ENCODE measurements around the gene KCNK2.

The KCNK2 gene

DNA sequence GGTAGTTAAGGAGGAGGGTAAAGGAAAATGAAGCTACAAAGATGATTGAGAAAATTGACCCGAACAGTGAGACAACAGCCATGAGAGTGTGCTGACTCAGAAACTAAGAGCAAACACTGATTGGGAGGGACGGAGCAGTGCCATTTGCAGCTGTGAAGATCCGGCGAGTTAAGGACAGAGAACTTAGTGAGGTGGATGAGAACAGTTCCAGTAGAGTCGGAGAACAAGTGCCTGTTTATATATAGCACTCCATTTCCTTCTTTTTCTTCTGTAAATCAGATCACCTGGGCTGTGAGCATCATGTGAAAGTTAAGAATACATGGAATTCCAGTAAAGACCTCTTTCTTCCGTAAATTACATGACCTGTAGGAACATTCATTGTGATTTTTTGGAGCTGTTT lies 145.7 kb downstream of the KCNK2 start:
- Mint-ChIP-seq H3K27me3 (no peaks in the 10 kb centered on the region), H3K4me3 (no peak overlapping the region), H3K9me3 (no peaks in the 10 kb centered on the region), H3K4me1 (ENCODE audit: low read depth) (no peaks in the 10 kb centered on the region), H3K36me3 (ENCODE audit: low read depth) (no peaks in the 10 kb centered on the region), H3K27ac (no peak overlapping the region)
- DNase-seq, result no peak

DNA sequence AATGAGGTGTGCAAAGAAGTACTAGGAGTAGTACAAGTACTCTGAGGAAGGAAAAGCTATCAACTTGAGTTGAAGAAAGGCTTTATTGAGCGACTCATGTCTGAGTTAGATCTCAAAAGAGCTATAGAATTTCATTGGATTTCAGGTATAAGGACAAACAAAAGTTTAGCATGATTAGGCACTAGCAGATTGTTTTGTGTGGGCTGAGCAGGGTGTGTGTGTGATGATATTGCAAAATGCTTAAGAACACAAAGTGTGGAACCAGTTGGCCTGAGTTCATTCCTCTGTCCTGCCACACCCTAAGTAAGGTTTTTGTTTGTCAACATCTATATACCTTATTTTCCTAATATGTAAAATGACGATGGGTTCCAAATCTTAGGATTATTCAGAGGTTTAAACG lies 158.9 kb downstream of the KCNK2 start:
- H3K4me1 Mint-ChIP-seq (ENCODE audit: low read depth), result no peaks in the 10 kb centered on the region
- no peaks in the 10 kb centered on the region for H3K36me3 Mint-ChIP-seq (ENCODE audit: low read depth)
- H3K4me3 Mint-ChIP-seq, result no peak overlapping the region
- no peaks in the 10 kb centered on the region for H3K27me3 Mint-ChIP-seq
- no peak overlapping the region for H3K27ac Mint-ChIP-seq
- DNase-seq, result no peak
- H3K9me3 Mint-ChIP-seq, result no peaks in the 10 kb centered on the region

DNA sequence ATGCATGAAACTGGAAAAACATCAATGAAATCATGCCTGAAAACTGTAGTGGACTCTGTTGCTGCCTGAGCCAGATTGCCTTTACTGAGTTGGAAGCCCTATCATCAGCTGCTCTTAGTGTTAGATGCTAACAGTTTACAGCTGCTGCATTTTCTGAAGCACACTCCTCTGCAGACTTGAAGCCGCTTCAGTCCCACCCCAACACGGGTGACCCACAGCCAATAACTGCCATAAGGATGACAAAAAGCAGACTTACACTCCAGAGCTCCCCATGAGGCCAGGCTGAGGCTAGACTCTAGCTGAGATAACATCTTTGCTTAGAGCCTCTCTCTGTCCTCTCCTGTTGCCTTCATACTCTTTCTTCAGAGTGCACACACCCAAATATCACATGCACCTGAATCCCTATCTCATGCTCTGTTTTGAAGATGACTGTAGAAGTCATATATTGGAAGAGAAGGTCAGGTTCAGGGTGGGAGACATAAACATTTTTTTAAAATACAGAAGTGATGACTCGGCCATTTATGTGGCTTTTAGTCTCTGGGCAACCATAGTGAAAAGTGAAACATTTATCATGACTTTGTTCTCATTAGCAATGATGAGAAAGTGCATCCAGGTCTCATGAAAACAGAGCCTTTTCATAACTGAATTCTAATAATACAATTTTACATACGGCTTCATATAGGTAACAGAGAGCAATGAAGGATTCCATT lies 161.0 kb downstream of the KCNK2 start:
- H3K27ac Mint-ChIP-seq, result no peak overlapping the region
- H3K36me3 Mint-ChIP-seq (ENCODE audit: low read depth), result no peaks in the 10 kb centered on the region
- H3K27me3 Mint-ChIP-seq, result no peaks in the 10 kb centered on the region
- H3K4me1 Mint-ChIP-seq (ENCODE audit: low read depth), result no peaks in the 10 kb centered on the region
- no peaks in the 10 kb centered on the region for H3K9me3 Mint-ChIP-seq
- no peak for DNase-seq
- no peak overlapping the region for H3K4me3 Mint-ChIP-seq

DNA sequence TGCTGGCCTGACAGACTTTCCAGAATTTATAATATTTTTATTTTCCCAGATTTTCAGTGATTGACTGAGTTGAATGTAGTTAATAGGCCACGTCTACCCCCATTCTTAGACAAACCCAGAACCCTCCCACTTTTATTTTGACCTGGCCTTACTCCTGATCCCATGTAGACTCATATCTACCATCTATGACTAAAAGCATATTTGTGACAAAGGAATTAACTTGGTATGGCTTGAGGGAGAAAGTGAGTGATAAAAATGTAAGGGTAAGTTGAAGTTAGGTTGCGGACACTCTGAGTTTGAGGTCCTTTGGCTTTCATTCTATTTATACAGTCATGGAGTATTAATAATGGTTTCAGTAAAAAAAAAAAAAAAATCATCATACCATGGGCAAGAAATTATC lies 168.4 kb downstream of the KCNK2 start:
- Mint-ChIP-seq H3K4me1 (ENCODE audit: low read depth) (no peaks in the 10 kb centered on the region), H3K36me3 (ENCODE audit: low read depth) (no peaks in the 10 kb centered on the region), H3K4me3 (no peak overlapping the region), H3K9me3 (peaks cover 3% of the 10 kb centered on the region), H3K27me3 (no peaks in the 10 kb centered on the region), H3K27ac (no peak overlapping the region)
- DNase-seq, result no peak

GRCh38 chr1:215251428-215251827 lies 168.9 kb downstream of the KCNK2 start:
- Mint-ChIP-seq H3K9me3 (peaks cover 3% of the 10 kb centered on the region), H3K36me3 (ENCODE audit: low read depth) (no peaks in the 10 kb centered on the region), H3K4me3 (no peak overlapping the region), H3K27me3 (no peaks in the 10 kb centered on the region), H3K4me1 (ENCODE audit: low read depth) (no peaks in the 10 kb centered on the region), H3K27ac (no peak overlapping the region)
- no peak for DNase-seq

DNA sequence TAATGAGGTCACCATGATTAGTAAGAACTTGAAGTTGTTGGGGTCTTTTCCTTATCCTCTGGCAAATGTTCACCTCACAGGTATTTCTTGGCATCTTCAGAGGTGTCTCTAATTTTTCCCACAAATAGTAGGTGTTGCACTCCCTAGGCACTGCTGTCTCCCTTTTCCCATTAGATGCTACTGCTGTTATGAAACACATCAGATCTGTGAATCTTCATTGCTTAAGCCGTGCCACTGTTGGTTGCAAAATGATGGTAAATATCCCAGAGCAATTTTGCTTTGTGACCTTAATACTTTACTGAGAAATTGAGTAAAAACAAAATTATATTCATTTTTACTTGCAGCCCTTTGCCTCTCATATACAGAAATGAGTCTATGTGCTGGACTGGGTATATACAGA lies 169.6 kb downstream of the KCNK2 start:
- Mint-ChIP-seq H3K27ac (no peak overlapping the region), H3K36me3 (ENCODE audit: low read depth) (no peaks in the 10 kb centered on the region), H3K4me3 (no peak overlapping the region), H3K9me3 (peaks cover 3% of the 10 kb centered on the region), H3K27me3 (no peaks in the 10 kb centered on the region), H3K4me1 (ENCODE audit: low read depth) (no peaks in the 10 kb centered on the region)
- no peak for DNase-seq

- H3K27ac Mint-ChIP-seq, result no peak overlapping the region
- no peak overlapping the region for H3K4me3 Mint-ChIP-seq
- no peaks in the 10 kb centered on the region for H3K4me1 Mint-ChIP-seq (ENCODE audit: low read depth)
- DNase-seq, result no peak
- H3K9me3 Mint-ChIP-seq, result peaks cover 2% of the 10 kb centered on the region
- no peaks in the 10 kb centered on the region for H3K27me3 Mint-ChIP-seq
- H3K36me3 Mint-ChIP-seq (ENCODE audit: low read depth), result no peaks in the 10 kb centered on the region
Observed at GRCh38 chr1:215256936-215257679, 174.6 kb downstream of the KCNK2 start.

DNA sequence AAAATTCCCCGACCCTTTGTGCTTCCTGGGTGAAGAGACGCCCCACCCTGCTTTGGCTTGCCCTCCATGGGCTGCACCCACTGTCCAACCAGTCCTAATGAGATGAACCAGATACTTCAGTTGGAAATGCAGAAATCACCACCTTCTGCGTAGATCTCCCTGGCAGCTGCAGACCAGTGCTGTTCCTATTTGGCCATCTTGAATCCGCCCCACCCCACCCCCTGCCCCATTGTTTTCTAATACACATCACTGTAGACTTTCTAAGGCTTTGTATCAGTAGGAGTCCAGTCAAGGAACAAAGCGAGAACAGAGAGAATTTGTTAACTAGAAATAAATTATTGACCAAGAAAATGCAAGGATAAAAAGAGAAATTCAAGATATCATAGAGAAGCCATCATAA lies 178.2 kb downstream of the KCNK2 start:
- H3K27ac Mint-ChIP-seq, result no peak overlapping the region
- H3K27me3 Mint-ChIP-seq, result no peaks in the 10 kb centered on the region
- H3K9me3 Mint-ChIP-seq, result peaks cover 6% of the 10 kb centered on the region
- no peaks in the 10 kb centered on the region for H3K36me3 Mint-ChIP-seq (ENCODE audit: low read depth)
- no peak for DNase-seq
- no peaks in the 10 kb centered on the region for H3K4me1 Mint-ChIP-seq (ENCODE audit: low read depth)
- H3K4me3 Mint-ChIP-seq, result no peak overlapping the region

DNA sequence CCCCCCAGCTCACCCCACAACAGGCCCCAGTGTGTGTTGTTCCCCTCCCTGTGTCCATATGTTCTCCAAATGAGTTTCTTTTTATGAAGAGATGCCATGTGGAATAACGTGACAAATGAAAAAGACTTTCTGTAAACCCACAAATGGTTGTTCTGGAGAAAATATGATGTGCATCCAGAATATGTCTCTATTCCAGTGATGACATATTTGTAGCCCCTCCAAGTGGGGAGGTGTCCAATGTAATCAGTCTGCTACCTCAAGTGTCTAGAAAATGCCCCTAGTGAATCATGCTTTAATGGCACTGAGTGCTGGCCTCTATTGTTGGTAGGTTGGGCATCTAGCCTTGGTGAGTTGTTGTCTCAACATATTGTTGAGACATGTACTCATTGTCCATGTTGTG lies 179.6 kb downstream of the KCNK2 start:
- Mint-ChIP-seq H3K4me3 (no peak overlapping the region), H3K4me1 (ENCODE audit: low read depth) (no peaks in the 10 kb centered on the region), H3K27ac (no peak overlapping the region), H3K9me3 (peaks cover 6% of the 10 kb centered on the region), H3K27me3 (no peaks in the 10 kb centered on the region), H3K36me3 (ENCODE audit: low read depth) (no peaks in the 10 kb centered on the region)
- no peak for DNase-seq

DNA sequence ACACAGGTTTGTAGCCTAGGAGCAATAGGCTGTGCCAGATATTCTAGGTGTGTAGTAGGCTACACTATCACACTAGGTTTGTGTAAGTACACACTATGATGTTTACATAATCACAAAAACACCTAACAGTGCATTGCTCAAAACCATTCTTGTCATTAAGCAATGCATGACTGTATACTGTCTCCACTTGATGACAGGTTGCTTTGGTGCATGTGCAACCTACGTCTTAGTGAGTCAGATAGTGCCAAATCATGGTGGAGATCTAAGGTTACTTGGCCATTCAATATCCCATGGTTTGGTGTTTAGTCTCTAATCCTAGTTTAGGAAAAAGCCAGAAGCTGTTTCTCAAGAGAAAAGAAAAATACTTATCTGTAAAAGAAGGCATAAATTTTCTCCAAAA lies 181.1 kb downstream of the KCNK2 start:
- H3K27ac Mint-ChIP-seq, result no peak overlapping the region
- no peak for DNase-seq
- no peaks in the 10 kb centered on the region for H3K36me3 Mint-ChIP-seq (ENCODE audit: low read depth)
- H3K9me3 Mint-ChIP-seq, result peaks cover 6% of the 10 kb centered on the region
- H3K27me3 Mint-ChIP-seq, result no peaks in the 10 kb centered on the region
- H3K4me1 Mint-ChIP-seq (ENCODE audit: low read depth), result no peaks in the 10 kb centered on the region
- no peak overlapping the region for H3K4me3 Mint-ChIP-seq

- Mint-ChIP-seq H3K9me3 (peaks cover 6% of the 10 kb centered on the region), H3K4me1 (ENCODE audit: low read depth) (no peaks in the 10 kb centered on the region), H3K27ac (no peak overlapping the region), H3K4me3 (no peak overlapping the region), H3K36me3 (ENCODE audit: low read depth) (no peaks in the 10 kb centered on the region), H3K27me3 (no peaks in the 10 kb centered on the region)
- DNase-seq, result no peak
Observed at GRCh38 chr1:215264649-215265048, 182.1 kb downstream of the KCNK2 start.

DNA sequence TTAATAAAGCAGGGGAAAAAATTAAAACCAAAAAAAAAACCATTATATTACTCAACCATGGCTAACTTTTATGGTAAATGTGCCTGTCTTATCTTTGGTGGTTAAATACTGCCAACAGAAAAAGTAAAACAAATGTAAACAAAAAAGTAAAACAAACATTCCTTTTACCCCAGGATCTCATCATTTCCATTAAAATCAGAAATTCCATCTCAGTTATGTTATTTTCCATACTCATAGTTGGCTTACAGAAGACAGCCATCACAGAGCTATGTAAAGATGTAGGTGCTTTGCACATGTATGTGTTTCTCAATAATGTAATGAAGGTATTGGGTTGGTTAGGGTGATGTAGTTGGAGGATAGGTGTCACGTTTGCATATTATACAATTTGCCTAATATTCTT lies 185.0 kb downstream of the KCNK2 start:
- Mint-ChIP-seq H3K4me1 (ENCODE audit: low read depth) (no peaks in the 10 kb centered on the region), H3K4me3 (no peak overlapping the region), H3K36me3 (ENCODE audit: low read depth) (no peaks in the 10 kb centered on the region), H3K9me3 (peaks cover 6% of the 10 kb centered on the region), H3K27ac (no peak overlapping the region), H3K27me3 (no peaks in the 10 kb centered on the region)
- no peak for DNase-seq

GRCh38 chr1:215269955-215270354 lies 187.4 kb downstream of the KCNK2 start:
- Mint-ChIP-seq H3K4me1 (ENCODE audit: low read depth) (no peaks in the 10 kb centered on the region), H3K4me3 (no peak overlapping the region), H3K27me3 (no peaks in the 10 kb centered on the region), H3K36me3 (ENCODE audit: low read depth) (no peaks in the 10 kb centered on the region), H3K27ac (no peak overlapping the region), H3K9me3 (peaks cover 7% of the 10 kb centered on the region)
- no peak for DNase-seq

DNA sequence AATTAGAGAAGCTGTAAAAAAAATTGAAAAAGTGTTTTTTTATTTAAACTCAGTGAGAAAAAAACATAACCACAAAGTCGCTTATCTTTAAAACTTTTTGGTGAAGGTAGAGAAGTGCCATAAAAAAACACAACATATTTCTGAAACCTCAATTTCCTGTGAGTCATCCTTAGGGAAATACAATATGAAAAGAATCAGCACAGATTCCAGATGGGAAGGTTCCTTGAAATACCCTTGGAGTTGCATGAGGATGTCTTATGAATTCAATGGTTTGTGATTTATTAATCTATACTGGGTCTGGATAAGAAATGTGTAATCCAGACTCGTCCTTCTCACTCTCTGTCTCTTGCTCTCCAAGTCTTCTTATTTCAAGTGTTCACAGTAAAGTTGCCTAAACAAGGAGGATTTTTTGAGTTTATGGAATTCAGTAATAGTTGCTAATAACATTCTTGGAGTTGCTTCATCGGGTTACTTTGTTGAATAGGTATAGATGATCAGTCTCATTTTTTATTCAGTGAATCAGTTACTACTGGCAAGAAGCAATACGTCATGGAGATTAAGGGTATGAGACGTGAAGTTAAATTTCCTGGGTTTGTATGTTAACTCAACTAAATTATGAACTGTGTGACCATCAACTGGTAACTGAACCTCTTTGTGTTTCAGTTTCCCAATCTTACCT lies 191.4 kb downstream of the KCNK2 start:
- Mint-ChIP-seq H3K36me3 (ENCODE audit: low read depth) (no peaks in the 10 kb centered on the region), H3K4me3 (no peak overlapping the region), H3K9me3 (peaks cover 7% of the 10 kb centered on the region), H3K27me3 (no peaks in the 10 kb centered on the region), H3K27ac (no peak overlapping the region), H3K4me1 (ENCODE audit: low read depth) (no peaks in the 10 kb centered on the region)
- DNase-seq, result no peak

DNA sequence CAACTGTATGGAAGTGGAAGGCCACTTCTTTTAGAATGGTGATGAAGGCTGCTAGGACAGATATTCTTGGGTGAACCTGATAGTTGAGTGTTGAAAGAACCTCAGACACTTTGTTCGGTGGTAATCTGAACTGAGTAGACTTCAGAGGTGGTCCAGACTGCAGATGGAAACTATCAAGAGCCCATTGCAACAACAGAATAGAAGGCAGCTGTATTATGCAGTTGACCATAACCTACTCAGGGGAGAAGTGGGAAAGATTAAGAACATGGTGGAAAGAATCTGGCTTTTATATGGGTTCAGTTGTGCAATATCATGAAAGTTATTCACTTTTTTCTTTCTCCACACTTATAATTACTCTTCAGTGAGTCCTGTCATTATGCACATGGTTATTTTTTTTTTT lies 194.0 kb downstream of the KCNK2 start:
- H3K9me3 Mint-ChIP-seq, result peaks cover 7% of the 10 kb centered on the region

More for the DNA sequence above, 194.0 kb downstream of the KCNK2 start:
- Mint-ChIP-seq H3K4me3 (no peak overlapping the region), H3K36me3 (ENCODE audit: low read depth) (no peaks in the 10 kb centered on the region), H3K4me1 (ENCODE audit: low read depth) (no peaks in the 10 kb centered on the region), H3K27ac (no peak overlapping the region), H3K27me3 (no peaks in the 10 kb centered on the region)
- DNase-seq, result no peak

Measured in activated T-cell treated with anti-CD3 and anti-CD28 coated beads, Interleukin-2, amount 50 U/mL, for 24 hours (primary cell).